ENCODE data around the gene SLC1A3. TPM values are rescaled to one million over a fixed set of nuclear protein-coding genes. Genes with fewer than 3 reads are reported as not detected.

SLC1A3 gene
- total RNA-seq, 4 donors from 2014 or later, result 95.6 to 479 (median 173) TPM

DNA sequence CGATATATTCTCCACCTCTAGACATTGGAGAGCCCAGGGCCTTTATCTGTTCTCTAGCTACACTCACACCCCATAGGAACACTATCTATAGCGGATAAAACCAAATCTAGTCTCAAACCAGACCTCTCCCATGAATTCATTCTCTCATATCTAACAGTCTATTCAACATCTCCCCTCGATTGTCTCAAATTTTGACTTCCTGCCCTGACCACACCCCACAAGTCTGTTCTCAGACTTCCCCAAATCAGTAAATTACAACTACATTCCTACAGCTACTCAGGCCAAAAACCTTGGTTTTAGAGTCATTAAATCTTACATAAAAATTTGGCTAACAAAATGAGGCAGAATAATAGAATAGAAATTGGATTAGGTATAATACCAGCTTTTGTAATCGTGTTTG, 12.5 kb upstream of the SLC1A3 start:
- TF ChIP-seq, protein P1, sequence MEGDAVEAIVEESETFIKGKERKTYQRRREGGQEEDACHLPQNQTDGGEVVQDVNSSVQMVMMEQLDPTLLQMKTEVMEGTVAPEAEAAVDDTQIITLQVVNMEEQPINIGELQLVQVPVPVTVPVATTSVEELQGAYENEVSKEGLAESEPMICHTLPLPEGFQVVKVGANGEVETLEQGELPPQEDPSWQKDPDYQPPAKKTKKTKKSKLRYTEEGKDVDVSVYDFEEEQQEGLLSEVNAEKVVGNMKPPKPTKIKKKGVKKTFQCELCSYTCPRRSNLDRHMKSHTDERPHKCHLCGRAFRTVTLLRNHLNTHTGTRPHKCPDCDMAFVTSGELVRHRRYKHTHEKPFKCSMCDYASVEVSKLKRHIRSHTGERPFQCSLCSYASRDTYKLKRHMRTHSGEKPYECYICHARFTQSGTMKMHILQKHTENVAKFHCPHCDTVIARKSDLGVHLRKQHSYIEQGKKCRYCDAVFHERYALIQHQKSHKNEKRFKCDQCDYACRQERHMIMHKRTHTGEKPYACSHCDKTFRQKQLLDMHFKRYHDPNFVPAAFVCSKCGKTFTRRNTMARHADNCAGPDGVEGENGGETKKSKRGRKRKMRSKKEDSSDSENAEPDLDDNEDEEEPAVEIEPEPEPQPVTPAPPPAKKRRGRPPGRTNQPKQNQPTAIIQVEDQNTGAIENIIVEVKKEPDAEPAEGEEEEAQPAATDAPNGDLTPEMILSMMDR (IDR thresholded peaks at IDR 0.05; ENCODE audit: low read depth), result no peak

DNA sequence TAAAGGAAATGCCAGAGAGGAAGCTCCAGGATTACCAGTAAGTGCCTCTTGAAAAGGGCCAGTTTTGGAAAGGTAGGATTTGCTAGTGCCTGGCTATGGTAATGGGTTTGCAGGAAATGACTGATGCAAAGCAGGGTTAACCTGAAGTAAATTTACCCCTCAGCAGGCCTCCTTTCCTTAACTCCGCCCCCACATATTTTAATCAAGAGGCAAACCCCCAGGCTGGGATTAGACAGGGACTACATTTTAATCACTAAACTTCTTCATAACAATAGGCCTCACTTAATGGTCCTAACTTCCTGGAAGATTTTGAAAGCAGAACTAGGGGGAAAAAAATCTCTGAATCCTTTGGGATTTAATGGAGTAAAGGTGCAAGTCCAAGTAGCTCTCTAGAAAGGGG, 10.2 kb upstream of the SLC1A3 start:
- TF ChIP-seq, protein P1 (IDR thresholded peaks at IDR 0.05; ENCODE audit: low read depth), result no peak

DNA sequence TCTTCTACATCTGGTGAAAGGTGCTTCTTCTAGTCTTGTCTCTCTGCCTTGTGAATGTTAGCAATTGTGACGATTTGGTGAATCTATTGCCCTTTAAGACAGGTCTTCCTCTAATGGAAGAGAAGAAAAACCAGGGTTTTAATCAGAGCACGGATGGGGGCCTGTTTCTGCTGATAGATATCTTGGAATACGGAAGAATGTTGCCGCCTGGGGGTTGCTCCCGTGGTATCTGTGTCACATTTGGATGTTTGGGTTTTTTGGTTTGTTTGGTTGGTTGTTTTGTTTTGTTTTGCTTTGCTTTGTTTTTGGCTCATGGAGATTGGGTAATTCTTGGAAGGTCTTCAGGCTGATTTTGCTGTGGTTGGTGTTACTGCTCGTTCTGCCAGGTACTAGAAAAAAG, 9.7 kb upstream of the SLC1A3 start:
- TF ChIP-seq, protein P1 (IDR thresholded peaks at IDR 0.05; ENCODE audit: low read depth), result no peak

DNA sequence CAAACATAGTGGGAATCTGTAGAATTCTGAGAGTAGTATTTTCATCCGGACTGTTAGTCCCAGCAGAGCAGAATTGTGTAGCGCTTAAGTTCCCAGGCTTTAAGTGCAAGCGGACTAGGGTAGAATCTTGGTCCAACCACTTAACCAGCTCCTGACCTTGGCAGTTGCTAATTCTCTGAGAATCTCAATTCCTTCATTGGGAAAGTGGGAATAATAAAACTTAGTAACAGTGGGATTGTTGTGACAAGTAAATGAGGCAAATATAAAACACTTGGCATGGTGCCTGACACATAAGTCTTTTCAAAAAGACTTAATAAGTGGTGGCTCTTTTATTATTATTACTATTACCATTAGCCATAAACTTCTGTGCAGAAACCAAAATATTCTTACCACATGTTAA, 8.4 kb upstream of the SLC1A3 start:
- TF ChIP-seq, protein P1 (IDR thresholded peaks at IDR 0.05; ENCODE audit: low read depth), result no peak

DNA sequence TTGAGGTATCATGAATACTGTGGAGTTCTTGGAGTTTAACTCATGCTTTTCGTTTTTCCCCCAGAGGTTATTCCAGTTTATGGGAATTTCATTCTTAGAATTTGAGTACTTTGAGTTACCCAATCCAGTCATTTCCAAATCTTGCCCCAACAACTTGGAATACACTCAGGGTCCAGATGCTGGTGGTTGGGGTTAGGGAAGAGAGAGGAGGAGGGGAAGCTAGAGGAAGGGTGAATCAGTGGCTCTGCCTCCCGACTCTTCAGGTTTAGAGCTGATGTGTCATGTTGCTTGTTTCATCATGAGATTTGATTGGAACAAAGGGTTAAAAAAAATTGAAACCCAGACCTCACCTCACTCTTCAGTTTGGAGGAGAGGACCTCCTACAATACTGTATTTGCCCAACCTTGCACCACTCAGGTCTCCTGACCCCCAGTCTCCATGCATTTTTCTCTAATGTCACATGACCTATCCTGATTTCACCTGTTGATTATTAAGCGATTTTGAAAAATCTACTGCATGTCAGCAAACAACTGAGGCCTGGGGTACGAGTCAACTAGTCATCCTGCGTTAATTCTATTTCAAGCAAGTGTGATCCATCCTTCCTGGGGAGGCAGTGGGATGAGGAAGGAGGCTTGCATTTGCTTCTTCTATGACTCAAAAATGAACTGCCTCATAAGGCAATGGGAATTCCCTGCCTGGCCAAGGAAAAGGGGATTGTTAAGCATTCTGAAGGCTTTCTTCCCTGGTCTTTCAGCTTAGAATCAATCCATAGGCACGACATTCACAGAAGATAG, 6.2 kb upstream of the SLC1A3 start:
- TF ChIP-seq, protein P1 (IDR thresholded peaks at IDR 0.05; ENCODE audit: low read depth), result no peak

DNA sequence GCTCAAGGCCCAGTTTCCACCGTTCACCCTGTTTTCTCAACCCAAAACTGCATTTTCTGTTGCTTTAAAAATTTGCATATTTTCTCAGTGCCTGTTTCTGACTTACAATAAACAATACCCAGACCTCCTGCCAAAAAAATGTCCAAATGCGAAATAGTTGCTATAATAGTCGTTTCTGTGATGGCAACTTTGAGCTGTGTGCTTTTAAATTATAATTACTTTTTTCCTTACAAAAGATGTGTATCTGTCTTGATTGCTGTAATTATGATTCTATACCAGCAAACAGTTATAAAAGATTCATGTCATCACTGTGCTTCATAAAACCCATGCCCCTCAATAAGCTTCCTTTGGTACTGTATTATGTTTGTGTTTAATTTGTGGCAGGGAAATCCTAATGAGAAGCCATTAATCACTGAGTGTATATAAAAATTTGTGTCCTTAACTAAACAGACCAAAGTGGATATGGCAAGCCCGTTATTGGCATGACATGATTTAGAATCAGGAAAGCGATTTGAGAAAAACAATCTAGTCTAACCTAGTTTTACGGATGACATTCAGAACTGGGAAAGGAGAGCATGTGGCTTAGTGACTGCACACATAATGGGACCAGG, 5.4 kb upstream of the SLC1A3 start:
- TF ChIP-seq, protein P1 (IDR thresholded peaks at IDR 0.05; ENCODE audit: low read depth), result no peak

DNA sequence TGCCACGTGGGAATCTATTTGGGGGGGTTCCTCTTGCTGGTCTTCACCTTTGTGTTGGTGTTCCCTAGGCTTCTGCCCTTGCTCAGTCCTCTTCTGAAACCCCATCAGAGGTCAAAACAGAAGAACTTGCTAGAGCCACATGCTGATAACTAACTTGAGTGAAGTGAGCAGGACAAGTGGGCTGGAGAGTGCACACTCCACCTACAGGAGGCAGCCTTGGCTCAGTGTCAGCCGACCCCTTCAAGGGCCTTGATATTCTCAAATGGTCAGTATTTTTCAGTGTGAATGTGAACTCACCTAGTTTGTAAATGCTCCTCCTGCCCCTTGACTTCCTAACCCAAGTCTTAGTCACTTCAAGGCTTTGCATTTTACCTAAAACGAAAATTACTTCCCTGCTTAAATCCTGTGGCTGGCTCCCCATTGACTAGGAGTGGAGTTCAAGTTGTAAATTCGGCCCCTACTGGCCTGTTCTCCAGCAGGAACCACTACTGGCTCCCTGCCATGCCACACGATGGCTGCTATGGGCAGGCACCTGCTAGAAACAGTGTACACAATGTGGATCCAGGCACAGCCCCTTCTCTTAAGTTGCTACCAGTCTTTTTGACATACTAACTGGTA, 3.6 kb upstream of the SLC1A3 start:
- TF ChIP-seq, protein P1 (IDR thresholded peaks at IDR 0.05; ENCODE audit: low read depth), result no peak
